Cardiac ventricle fibroblast (primary cell): Measurements from ENCODE around the gene FIGLA. TPM values are rescaled to one million over a fixed set of nuclear protein-coding genes. Genes with fewer than 3 reads are reported as not detected.

ENCODE experiments used
- total RNA-seq: library from RNA; depleted of rRNA; stranded (reverse); fragments of >200 nt; gene quantifications from 2 replicates; pipeline ENCODE4 v1.2.3, GENCODE V29; 2015

Gene FIGLA
- not detected in 2 replicates for total RNA-seq

GRCh38 chr2:70790136-70790828 lies at the start of gene FIGLA:
FIGLA (minus strand) TSS chr2:70790643; CDS start chr2:70790638, 5 bp downstream.

GRCh38 chr2:70835643-70836042 lies 45.2 kb upstream of the FIGLA start, which contains the start of gene CD207:
CD207 (minus strand) TSS chr2:70835816; CDS start chr2:70835776, 40 bp downstream.

DNA sequence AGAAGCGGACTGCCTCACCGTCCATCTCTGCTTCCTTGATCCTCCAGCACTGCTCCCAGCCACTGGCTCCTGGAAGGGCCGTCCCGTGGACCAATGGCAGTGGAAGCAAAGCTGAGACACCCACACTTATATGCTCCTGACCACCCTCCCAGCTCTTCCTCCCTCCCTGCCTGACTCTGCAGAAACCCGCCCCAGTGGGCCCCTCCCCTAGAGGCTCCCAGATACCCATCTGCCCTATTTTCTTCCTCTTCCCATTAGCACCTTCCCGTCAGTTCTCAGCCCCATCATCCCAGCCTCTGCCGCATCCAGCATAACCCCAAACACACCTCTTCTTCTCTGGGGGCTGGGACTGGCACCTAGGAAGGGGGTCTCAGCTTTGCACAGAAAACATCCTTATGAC lies 30.1 kb upstream of the FIGLA start, which contains the start of gene CLEC4F:
Gene CLEC4F (minus strand): TSS at position 101 of the 400 bp plus-strand sequence. CDS start 76 bp downstream, at position 25.

DNA sequence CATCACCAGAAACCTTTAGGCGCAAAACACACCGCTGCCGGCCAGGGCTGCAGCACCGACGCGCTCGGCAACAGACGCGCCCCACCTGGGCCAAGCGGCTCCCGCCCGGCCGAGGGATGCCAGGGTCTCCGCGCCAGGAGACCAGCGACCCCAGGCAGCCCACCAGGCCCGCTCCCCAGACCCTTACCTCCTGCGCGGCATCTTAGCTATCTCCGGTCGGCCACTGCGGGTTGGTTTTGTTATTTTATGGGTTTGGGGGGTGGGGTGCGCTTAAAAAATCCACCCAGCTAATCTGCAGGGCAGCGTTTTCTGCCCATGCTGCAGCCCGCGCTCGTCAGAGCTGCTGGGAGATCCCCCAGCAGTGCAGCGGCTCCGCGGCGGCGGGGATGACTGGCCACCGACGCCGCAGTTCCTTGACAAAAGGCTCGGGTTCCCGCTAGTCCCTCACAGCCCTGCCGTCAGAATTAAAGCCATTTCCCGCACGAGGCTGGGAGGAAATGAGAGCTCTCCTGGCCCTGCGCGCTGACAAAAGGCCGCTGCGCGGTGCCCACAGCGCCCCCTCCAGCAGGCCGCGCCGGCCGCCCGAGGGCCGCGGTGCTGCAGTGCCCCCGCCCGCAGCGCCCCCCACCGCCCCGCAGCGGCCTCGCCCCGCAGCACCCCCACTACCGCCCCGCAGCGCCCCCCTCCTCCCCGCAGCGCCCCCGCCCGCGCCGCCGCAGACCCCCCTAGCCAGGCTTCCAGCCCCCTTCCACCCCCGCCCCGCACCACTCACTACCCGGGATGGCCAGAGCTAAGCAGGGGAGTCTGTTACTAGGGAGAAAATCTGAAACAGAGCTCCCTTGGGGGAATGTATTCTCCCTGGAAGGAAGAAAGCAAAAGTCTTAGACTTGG lies 22.5 kb downstream of the FIGLA start, which contains the start of gene ADD2:
Gene ADD2 (minus strand): TSS at position 502 of the 891 bp plus-strand sequence. CDS start 61,792 bp downstream, outside the sequence.

Other genes starting within 250 kb of the FIGLA start
- gene TGFA, start 236.8 kb downstream of the FIGLA start, total RNA-seq, result not detected in 2 replicates
- 0.05 TPM in 1 of 2 replicates, not detected in the other for gene ADD2, start 22.4 kb downstream of the FIGLA start, total RNA-seq
- gene CLEC4F, start 30.0 kb upstream of the FIGLA start, total RNA-seq, result not detected in 2 replicates
- not detected in 2 replicates for gene CD207, start 45.2 kb upstream of the FIGLA start, total RNA-seq
- gene VAX2, start 109.9 kb upstream of the FIGLA start, total RNA-seq, result 3.7 and 5.1 TPM in 2 replicates
- 0.12 and 1.4 TPM in 2 replicates for gene ATP6V1B1, start 145.3 kb upstream of the FIGLA start, total RNA-seq
- gene ANKRD53, start 188.0 kb upstream of the FIGLA start, total RNA-seq, result 0.39 and 1.5 TPM in 2 replicates
- gene TEX261, start 204.2 kb upstream of the FIGLA start, total RNA-seq, result 30.7 and 37.8 TPM in 2 replicates